Epithelial cell of umbilical artery (primary cell): ENCODE results near the gene PAQR4. TPM values are rescaled to one million over a fixed set of nuclear protein-coding genes. Genes with fewer than 3 reads are reported as not detected.

Source experiments
- total RNA-seq: library from RNA; depleted of rRNA; stranded (reverse); fragments of >200 nt; gene quantifications from 2 replicates; pipeline ENCODE4 v1.2.3, GENCODE V29; 2014

PAQR4 gene
- total RNA-seq, result 9.1 and 15.3 TPM in 2 replicates

GRCh38 chr16:2968738-2969544 lies at the start of gene PAQR4:
TSS of gene PAQR4 (plus strand) at chr16:2969348. CDS start at chr16:2969675, 327 bp downstream.

GRCh38 chr16:2963723-2964474 lies 5.2 kb upstream of the PAQR4 start, which contains the start of gene KREMEN2:
TSS of gene KREMEN2 (plus strand) at chr16:2964275. CDS start at chr16:2964521, 246 bp downstream.

GRCh38 chr16:2980227-2981176 lies 11.4 kb downstream of the PAQR4 start, which contains the start of gene PKMYT1:
TSS of gene PKMYT1 (minus strand) at chr16:2980446. CDS start at chr16:2979657, 789 bp downstream.

GRCh38 chr16:3012828-3013420 lies 43.8 kb downstream of the PAQR4 start, which contains the start of gene CLDN9:
TSS of gene CLDN9 (plus strand) at chr16:3012923. CDS start at chr16:3013363, 440 bp downstream.

GRCh38 chr16:3017794-3018506 lies 48.8 kb downstream of the PAQR4 start, which contains the start of gene CLDN6:
TSS of gene CLDN6 (minus strand) at chr16:3018183. CDS start at chr16:3016021, 2,162 bp downstream.

GRCh38 chr16:3020247-3020603 lies 51.1 kb downstream of the PAQR4 start, which contains the start of gene TNFRSF12A:
TSS of gene TNFRSF12A (plus strand) at chr16:3020368. CDS start at chr16:3020398, 30 bp downstream.

Other genes with a start within 250 kb of the PAQR4 start
- gene PRSS27, start 249.1 kb upstream of the PAQR4 start, total RNA-seq, result 0.32 and 0.46 TPM in 2 replicates
- 31.9 and 36.7 TPM in 2 replicates for gene SRRM2, start 216.7 kb upstream of the PAQR4 start, total RNA-seq
- 394 and 1,158 TPM in 2 replicates for gene ELOB, start 192.1 kb upstream of the PAQR4 start, total RNA-seq
- gene PRSS33, start 181.8 kb upstream of the PAQR4 start, total RNA-seq, result not detected in 2 replicates
- not detected in 2 replicates for gene PRSS41, start 170.9 kb upstream of the PAQR4 start, total RNA-seq
- gene PRSS21, start 152.1 kb upstream of the PAQR4 start, total RNA-seq, result 1.9 TPM in 1 of 2 replicates, not detected in the other
- gene ZG16B, start 139.0 kb upstream of the PAQR4 start, total RNA-seq, result 0.65 and 1.5 TPM in 2 replicates
- not detected in 2 replicates for gene PRSS22, start 111.2 kb upstream of the PAQR4 start, total RNA-seq
- 70.5 and 86.8 TPM in 2 replicates for gene FLYWCH2, start 86.1 kb upstream of the PAQR4 start, total RNA-seq
- 31.3 and 33.1 TPM in 2 replicates for gene FLYWCH1, start 57.4 kb upstream of the PAQR4 start, total RNA-seq
- gene KREMEN2, start 5.1 kb upstream of the PAQR4 start, total RNA-seq, result not detected in 2 replicates
- 7.9 and 8.1 TPM in 2 replicates for gene PKMYT1, start 11.1 kb downstream of the PAQR4 start, total RNA-seq
- not detected in 2 replicates for gene CLDN9, start 43.6 kb downstream of the PAQR4 start, total RNA-seq
- not detected in 2 replicates for gene CLDN6, start 48.8 kb downstream of the PAQR4 start, total RNA-seq
- 244 and 303 TPM in 2 replicates for gene TNFRSF12A, start 51.0 kb downstream of the PAQR4 start, total RNA-seq
- 2.9 and 7.0 TPM in 2 replicates for gene HCFC1R1, start 54.6 kb downstream of the PAQR4 start, total RNA-seq
- 25.3 and 36.8 TPM in 2 replicates for gene THOC6, start 54.7 kb downstream of the PAQR4 start, total RNA-seq
- not detected in 2 replicates for gene BICDL2, start 67.6 kb downstream of the PAQR4 start, total RNA-seq
- under 0.01 TPM in 1 of 2 replicates, not detected in the other for gene MMP25, start 77.2 kb downstream of the PAQR4 start, total RNA-seq
- 41.9 and 78.6 TPM in 2 replicates for gene IL32, start 96.3 kb downstream of the PAQR4 start, total RNA-seq
- not detected in 2 replicates for gene ZSCAN10, start 129.9 kb downstream of the PAQR4 start, total RNA-seq
- 20.1 and 29.9 TPM in 2 replicates for gene ZNF205, start 143.2 kb downstream of the PAQR4 start, total RNA-seq
- 3.5 and 4.5 TPM in 2 replicates for gene ZNF213, start 165.7 kb downstream of the PAQR4 start, total RNA-seq
- gene OR1F1, start 218.9 kb downstream of the PAQR4 start, total RNA-seq, result not detected in 2 replicates